ENCODE data around the gene BCL2L11.

BCL2L11 gene

GRCh38 chr2:111108745-111109271 is 11.9 kb upstream of the BCL2L11 start:
- peak; percentile 44 for DNase-seq (ENCODE audit: low read depth)
- TF ChIP-seq CTCF (IDR thresholded peaks at IDR 0.05; ENCODE audit: insufficient read depth, low read depth, low read length, missing control alignments): no peak
- no peak overlapping the region for H3K4me3 ChIP-seq (ENCODE audit: low read length)

GRCh38 chr2:111111101-111111755 is 9.5 kb upstream of the BCL2L11 start:
- DNase-seq (ENCODE audit: low read depth): peak; percentile 24
- H3K4me3 ChIP-seq (ENCODE audit: low read length): no peak overlapping the region
- no peak for TF ChIP-seq CTCF (IDR thresholded peaks at IDR 0.05; ENCODE audit: insufficient read depth, low read depth, low read length, missing control alignments)

- TF ChIP-seq CTCF (IDR thresholded peaks at IDR 0.05; ENCODE audit: insufficient read depth, low read depth, low read length, missing control alignments): no peak
- no peak for DNase-seq (ENCODE audit: low read depth)
- no peak overlapping the region for H3K4me3 ChIP-seq (ENCODE audit: low read length)
Observed at GRCh38 chr2:111113838-111114237, 6.9 kb upstream of the BCL2L11 start.

GRCh38 chr2:111116011-111116746 is 4.5 kb upstream of the BCL2L11 start:
- no peak for DNase-seq (ENCODE audit: low read depth)
- H3K4me3 ChIP-seq (ENCODE audit: low read length): no peak overlapping the region
- no peak for TF ChIP-seq CTCF (IDR thresholded peaks at IDR 0.05; ENCODE audit: insufficient read depth, low read depth, low read length, missing control alignments)

GRCh38 chr2:111116843-111117597 is 3.7 kb upstream of the BCL2L11 start:
- DNase-seq (ENCODE audit: low read depth): peak; percentile 83
- peak; percentile 97 for TF ChIP-seq CTCF (IDR thresholded peaks at IDR 0.05; ENCODE audit: insufficient read depth, low read depth, low read length, missing control alignments)

DNA sequence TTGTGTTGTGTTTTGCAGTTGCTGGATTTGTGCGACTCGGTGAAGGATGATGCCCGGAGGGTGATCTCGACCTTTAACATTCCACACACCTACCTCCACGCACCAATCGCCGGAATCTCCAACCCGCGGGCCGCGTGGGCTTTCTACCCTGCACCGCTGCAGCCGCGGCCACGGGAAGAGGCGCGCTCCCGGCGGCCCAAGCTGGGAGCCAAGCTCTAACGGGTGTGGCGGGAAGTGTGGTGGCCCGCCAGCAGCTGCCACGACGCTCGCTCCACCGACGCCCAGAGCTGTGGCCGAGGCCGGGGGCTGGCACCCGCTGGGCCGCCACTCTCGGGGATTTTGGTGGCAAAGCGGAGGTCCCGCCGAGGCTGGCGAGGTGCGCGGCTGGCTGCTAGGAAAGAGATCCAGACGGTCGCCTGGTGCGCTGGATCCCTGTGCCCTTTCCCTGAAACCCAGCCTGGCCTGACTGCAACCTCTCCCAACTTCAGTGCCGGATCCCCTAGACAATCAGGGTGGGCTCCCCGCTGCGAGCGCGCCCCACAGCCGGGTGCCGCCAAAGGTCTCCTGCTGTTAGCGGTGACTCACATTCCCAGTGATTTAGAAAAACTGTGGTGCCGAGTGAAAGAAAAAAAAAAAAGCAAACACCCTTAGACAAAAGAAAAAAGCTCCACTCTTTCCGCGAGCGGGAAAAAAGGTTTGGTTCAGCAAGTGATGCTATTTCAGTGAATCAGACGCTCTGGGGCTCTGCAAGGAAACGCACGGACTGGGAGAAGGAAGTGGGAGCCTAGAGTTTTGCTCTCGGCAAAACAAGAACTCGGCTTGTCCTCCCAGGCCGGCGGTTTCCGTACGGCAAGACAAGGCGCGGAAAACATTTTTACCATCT is 2.9 kb upstream of the BCL2L11 start:
- peak; percentile 93 for DNase-seq (ENCODE audit: low read depth)
- H3K4me3 ChIP-seq (ENCODE audit: low read length): peak overlapping the region; percentile 51
- no peak for TF ChIP-seq CTCF (IDR thresholded peaks at IDR 0.05; ENCODE audit: insufficient read depth, low read depth, low read length, missing control alignments)

More at GRCh38 chr2:111116843-111117597, 3.7 kb upstream of the BCL2L11 start:
- H3K4me3 ChIP-seq (ENCODE audit: low read length): peak overlapping the region; percentile 51
